HUES6 (cell line): ENCODE results near the gene FGFRL1.

Experiments
- H3K27ac ChIP-seq: 2 replicates; pipeline ENCODE4 v1.7.0; 2013; ENCODE audit warnings: low read depth, mild to moderate bottlenecking, low read length, inconsistent platforms
- H3K27me3 ChIP-seq: 2 replicates; pipeline ENCODE4 v1.6.1; 2013; ENCODE audit warnings: low read length; ENCODE audit not compliant: control insufficient read depth, insufficient read depth
- H3K36me3 ChIP-seq: 2 replicates; pipeline ENCODE4 v1.6.1; 2013; ENCODE audit warnings: low read length; ENCODE audit not compliant: control insufficient read depth, insufficient read depth
- H3K4me1 ChIP-seq: 2 replicates; pipeline ENCODE4 v1.6.1; 2013; ENCODE audit warnings: low read length; ENCODE audit not compliant: control insufficient read depth, insufficient read depth
- H3K4me3 ChIP-seq: 2 replicates; pipeline ENCODE4 v1.5.1; 2013; ENCODE audit warnings: low read depth, low read length
- H3K9ac ChIP-seq: one replicate; pipeline ENCODE4 v1.6.1; 2013; ENCODE audit warnings: mild to moderate bottlenecking, low read length
- H3K9me3 ChIP-seq: 2 replicates; pipeline ENCODE4 v1.6.1; 2013; ENCODE audit warnings: low read depth, low read length; ENCODE audit not compliant: control insufficient read depth, insufficient read depth

The FGFRL1 gene

GRCh38 chr4:1031346-1031745 lies 19.9 kb downstream of the FGFRL1 start:
- peaks cover 19% of the 10 kb centered on the region; the same call in 1 of the 2 replicates for H3K4me1 ChIP-seq
- H3K9me3 ChIP-seq: no peaks in the 10 kb centered on the region
- H3K4me3 ChIP-seq: no peak overlapping the region
- no peak overlapping the region for H3K27ac ChIP-seq
- no peaks in the 10 kb centered on the region; the same call in 1 of the 2 replicates for H3K27me3 ChIP-seq
- H3K9ac ChIP-seq: no peak overlapping the region
- H3K36me3 ChIP-seq: no peaks in the 10 kb centered on the region

- Histone ChIP-seq H3K4me3 (no peak overlapping the region), H3K36me3 (no peaks in the 10 kb centered on the region), H3K9ac (no peak overlapping the region), H3K27ac (no peak overlapping the region), H3K9me3 (no peaks in the 10 kb centered on the region), H3K27me3 (no peaks in the 10 kb centered on the region; the same call in 1 of the 2 replicates), H3K4me1 (peaks cover 19% of the 10 kb centered on the region; the same call in 1 of the 2 replicates)
Measured at GRCh38 chr4:1031956-1032795, 20.8 kb downstream of the FGFRL1 start.

DNA sequence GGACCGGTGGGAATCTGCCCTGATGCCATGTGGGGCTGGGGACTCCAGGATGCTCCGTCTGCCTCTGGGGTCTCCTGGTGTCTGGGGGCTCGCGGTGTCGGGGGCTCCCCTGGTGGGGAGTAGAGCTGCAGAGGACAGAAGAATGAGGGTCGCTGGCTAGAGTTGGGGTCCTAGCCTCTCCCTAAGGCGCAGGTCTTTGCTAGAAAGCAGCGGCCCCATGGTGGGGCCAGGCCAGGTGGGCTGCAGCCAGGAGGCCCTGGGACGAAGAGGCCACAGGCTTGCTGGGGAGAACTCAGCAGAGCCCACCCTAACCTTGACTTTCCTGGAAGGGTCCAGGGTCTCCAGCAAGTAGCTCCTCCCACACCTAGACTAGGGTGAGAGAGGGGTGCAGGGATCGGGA lies 21.4 kb downstream of the FGFRL1 start:
- no peak overlapping the region for H3K27ac ChIP-seq
- H3K9ac ChIP-seq: no peak overlapping the region
- no peaks in the 10 kb centered on the region for H3K36me3 ChIP-seq
- H3K27me3 ChIP-seq: no peaks in the 10 kb centered on the region; the same call in 1 of the 2 replicates
- H3K4me3 ChIP-seq: no peak overlapping the region
- H3K9me3 ChIP-seq: no peaks in the 10 kb centered on the region
- peaks cover 15% of the 10 kb centered on the region; the same call in 1 of the 2 replicates for H3K4me1 ChIP-seq

DNA sequence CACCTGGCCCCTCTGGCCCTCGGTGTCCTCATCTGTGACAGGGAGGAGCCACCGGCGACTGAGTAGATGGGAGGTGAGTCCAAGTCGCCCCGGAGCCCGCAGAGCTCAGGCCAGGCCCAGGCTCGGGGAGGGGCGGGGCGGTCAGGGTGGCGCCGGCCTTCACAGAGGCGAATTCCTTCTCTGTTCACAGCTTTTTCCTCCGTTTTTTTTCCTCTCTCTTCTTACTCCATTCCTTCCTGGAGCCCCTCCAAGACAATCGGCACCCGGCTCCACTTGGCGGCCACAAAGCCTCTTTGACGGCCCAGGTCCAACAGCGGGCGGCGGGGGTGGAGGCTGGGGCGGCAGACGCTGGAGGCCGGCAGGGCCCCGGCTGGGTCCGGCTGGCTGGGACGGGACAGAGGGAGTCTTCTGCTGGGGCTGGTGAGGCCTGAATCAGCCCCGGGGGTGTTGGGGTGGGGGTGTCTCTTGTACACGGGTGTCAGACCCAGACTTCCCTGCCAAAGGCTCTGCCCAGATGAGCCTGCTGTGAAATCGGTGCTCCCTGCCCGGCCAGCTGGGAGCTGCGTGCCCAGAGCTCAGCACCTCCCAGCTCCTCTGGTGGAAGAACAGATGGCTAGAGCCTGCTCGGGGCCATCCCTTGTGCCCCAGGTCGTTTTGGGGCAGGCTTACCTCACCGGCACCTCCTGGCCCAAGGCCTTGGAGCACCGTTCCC lies 22.6 kb downstream of the FGFRL1 start:
- Histone ChIP-seq H3K9me3 (no peaks in the 10 kb centered on the region), H3K4me3 (no peak overlapping the region), H3K4me1 (peaks cover 13% of the 10 kb centered on the region; the same call in 1 of the 2 replicates), H3K9ac (no peak overlapping the region), H3K36me3 (no peaks in the 10 kb centered on the region), H3K27me3 (no peaks in the 10 kb centered on the region; the same call in 1 of the 2 replicates), H3K27ac (no peak overlapping the region)

DNA sequence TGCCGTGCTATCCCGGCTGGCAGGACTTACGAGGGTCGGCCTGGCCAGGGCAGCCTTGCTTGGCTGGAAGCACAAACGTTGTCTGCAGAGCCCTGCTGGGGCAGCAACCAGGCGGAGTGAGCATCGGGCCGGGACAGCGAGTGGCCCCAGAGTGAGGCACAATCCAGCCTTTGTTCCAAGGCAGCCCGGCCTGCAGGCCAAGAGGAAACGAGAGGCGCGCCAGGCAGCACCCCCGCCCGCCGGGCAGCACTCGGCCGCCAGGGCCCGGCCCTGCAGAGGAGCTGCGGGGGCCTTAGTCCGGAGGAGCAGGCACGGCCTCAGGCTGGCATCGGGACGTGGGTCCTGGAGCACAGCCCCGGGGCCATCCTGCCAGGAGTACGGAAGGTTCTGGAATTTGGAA lies 24.1 kb downstream of the FGFRL1 start:
- Histone ChIP-seq H3K9ac (no peak overlapping the region), H3K27me3 (no peaks in the 10 kb centered on the region; the same call in 1 of the 2 replicates), H3K4me3 (no peak overlapping the region), H3K36me3 (no peaks in the 10 kb centered on the region), H3K4me1 (peaks cover 17% of the 10 kb centered on the region), H3K9me3 (no peaks in the 10 kb centered on the region), H3K27ac (no peak overlapping the region)

- H3K27ac ChIP-seq: no peak overlapping the region
- H3K27me3 ChIP-seq: no peaks in the 10 kb centered on the region; the same call in 1 of the 2 replicates
- H3K4me3 ChIP-seq: no peak overlapping the region
- H3K9me3 ChIP-seq: no peaks in the 10 kb centered on the region
- H3K36me3 ChIP-seq: no peaks in the 10 kb centered on the region
- peaks cover 15% of the 10 kb centered on the region for H3K4me1 ChIP-seq
- H3K9ac ChIP-seq: no peak overlapping the region
Measured at GRCh38 chr4:1036095-1036494, 24.7 kb downstream of the FGFRL1 start.

- no peak overlapping the region for H3K27ac ChIP-seq
- no peaks in the 10 kb centered on the region for H3K9me3 ChIP-seq
- H3K36me3 ChIP-seq: no peaks in the 10 kb centered on the region
- peaks cover 24% of the 10 kb centered on the region for H3K4me1 ChIP-seq
- no peak overlapping the region for H3K4me3 ChIP-seq
- H3K27me3 ChIP-seq: no peaks in the 10 kb centered on the region; the same call in 1 of the 2 replicates
- H3K9ac ChIP-seq: no peak overlapping the region
Measured at GRCh38 chr4:1036976-1037810, 25.8 kb downstream of the FGFRL1 start.

- Histone ChIP-seq H3K9ac (no peak overlapping the region), H3K27me3 (peaks cover 2% of the 10 kb centered on the region), H3K27ac (no peak overlapping the region), H3K4me3 (no peak overlapping the region), H3K9me3 (no peaks in the 10 kb centered on the region), H3K36me3 (no peaks in the 10 kb centered on the region), H3K4me1 (peaks cover 33% of the 10 kb centered on the region)
Measured at GRCh38 chr4:1038948-1039492, 27.6 kb downstream of the FGFRL1 start.

DNA sequence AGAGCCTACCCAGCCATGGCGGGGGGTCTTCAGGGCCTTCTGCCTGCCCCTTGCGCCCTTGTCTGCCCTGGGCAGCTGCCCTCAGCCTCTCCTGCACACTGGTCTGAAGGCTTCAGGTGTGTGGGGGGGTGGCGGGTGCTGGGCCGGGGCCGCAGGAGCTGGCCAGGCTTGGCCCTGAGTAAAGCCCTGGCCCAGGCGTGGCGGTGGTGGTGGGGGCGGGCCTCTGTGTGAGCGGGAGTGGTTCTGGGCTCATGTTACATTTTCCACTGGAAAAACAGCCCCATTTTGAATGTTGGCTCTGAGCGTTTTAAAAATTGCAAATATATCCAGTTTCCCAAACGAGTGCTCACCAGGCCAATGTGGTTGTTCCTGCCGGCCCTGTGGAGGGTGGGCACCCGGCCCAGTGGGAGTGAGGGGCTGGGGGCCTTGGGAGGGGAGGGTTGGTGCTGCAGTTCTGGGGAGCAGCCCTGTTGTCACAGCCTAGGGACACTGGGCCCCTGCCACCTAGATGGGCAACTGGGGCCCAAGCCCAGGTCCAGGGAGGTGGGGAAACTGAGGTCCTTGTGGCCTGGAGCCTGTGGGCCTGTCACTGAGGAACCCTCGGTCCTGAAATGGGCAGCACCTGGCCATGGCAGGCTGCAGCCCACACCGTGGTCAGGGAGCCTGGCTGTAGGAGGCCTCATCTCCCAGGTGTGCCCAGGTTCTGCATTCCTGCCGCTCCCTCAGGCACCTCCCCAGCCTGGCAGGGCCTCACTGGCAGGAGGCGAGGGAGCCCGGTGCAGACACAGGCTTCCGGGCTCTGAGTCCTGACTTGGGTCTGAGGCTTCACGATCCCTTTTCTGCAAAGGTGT lies 28.3 kb downstream of the FGFRL1 start:
- Histone ChIP-seq H3K4me1 (peaks cover 40% of the 10 kb centered on the region), H3K4me3 (no peak overlapping the region), H3K27me3 (peaks cover 9% of the 10 kb centered on the region), H3K9ac (no peak overlapping the region), H3K9me3 (no peaks in the 10 kb centered on the region), H3K36me3 (no peaks in the 10 kb centered on the region), H3K27ac (no peak overlapping the region)
